Measurements from ENCODE around the gene TIFAB.

GRCh38 chr5:135441919-135442318 is 10.2 kb downstream of the TIFAB start:
- TF ChIP-seq, protein P1, sequence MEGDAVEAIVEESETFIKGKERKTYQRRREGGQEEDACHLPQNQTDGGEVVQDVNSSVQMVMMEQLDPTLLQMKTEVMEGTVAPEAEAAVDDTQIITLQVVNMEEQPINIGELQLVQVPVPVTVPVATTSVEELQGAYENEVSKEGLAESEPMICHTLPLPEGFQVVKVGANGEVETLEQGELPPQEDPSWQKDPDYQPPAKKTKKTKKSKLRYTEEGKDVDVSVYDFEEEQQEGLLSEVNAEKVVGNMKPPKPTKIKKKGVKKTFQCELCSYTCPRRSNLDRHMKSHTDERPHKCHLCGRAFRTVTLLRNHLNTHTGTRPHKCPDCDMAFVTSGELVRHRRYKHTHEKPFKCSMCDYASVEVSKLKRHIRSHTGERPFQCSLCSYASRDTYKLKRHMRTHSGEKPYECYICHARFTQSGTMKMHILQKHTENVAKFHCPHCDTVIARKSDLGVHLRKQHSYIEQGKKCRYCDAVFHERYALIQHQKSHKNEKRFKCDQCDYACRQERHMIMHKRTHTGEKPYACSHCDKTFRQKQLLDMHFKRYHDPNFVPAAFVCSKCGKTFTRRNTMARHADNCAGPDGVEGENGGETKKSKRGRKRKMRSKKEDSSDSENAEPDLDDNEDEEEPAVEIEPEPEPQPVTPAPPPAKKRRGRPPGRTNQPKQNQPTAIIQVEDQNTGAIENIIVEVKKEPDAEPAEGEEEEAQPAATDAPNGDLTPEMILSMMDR (IDR thresholded peaks at IDR 0.05), result no peak
- TF ChIP-seq POLR2AphosphoS5 (IDR thresholded peaks at IDR 0.05), result no peak
- no peak for TF ChIP-seq POLR2A (IDR thresholded peaks at IDR 0.05)
